Measurements from ENCODE around the gene ZNF283.

GRCh38 chr19:43826787-43827754, at the start of gene ZNF283:
- TF ChIP-seq CTCF (IDR thresholded peaks at IDR 0.05; ENCODE audit: low read depth, low read length, poor library complexity, severe bottlenecking), result no peak
- no peak for TF ChIP-seq EZH2phosphoT487 (IDR thresholded peaks at IDR 0.05; ENCODE audit: borderline replicate concordance, low read length)

All from DOHH2 (cell line).